ENCODE data around the gene ITIH4.
A peak's percentile ranks its signal among the peaks of the same experiment; 100 is the strongest.

The ITIH4 gene

GRCh38 chr3:52829906-52830463, 487 bp downstream of the ITIH4 start:
- no peak for DNase-seq

- no peak for DNase-seq
Observed at GRCh38 chr3:52829482-52829881, 990 bp downstream of the ITIH4 start.

GRCh38 chr3:52827866-52828376, 2.6 kb downstream of the ITIH4 start:
- no peak for DNase-seq

- no peak for DNase-seq
Observed at GRCh38 chr3:52827441-52827840, 3.0 kb downstream of the ITIH4 start.

- DNase-seq, result no peak
Observed at GRCh38 chr3:52824037-52824436, 6.4 kb downstream of the ITIH4 start.

GRCh38 chr3:52822363-52822762, 8.1 kb downstream of the ITIH4 start:
- DNase-seq, result no peak

- DNase-seq, result peak in 2 of 6 experiments; percentile 4 to 9
Observed at GRCh38 chr3:52820736-52821135, 9.7 kb downstream of the ITIH4 start.

- no peak for DNase-seq
Observed at GRCh38 chr3:52819936-52820335, 10.5 kb downstream of the ITIH4 start.

GRCh38 chr3:52817860-52818259, 12.6 kb downstream of the ITIH4 start:
- no peak for DNase-seq

- no peak for DNase-seq
Observed at GRCh38 chr3:52817221-52817620, 13.3 kb downstream of the ITIH4 start.

GRCh38 chr3:52816654-52817053, 13.8 kb downstream of the ITIH4 start:
- no peak for DNase-seq

- DNase-seq, result no peak
Observed at GRCh38 chr3:52816199-52816598, 14.3 kb downstream of the ITIH4 start.

- no peak for DNase-seq
Observed at GRCh38 chr3:52813810-52814209, 16.7 kb downstream of the ITIH4 start.

- no peak for DNase-seq
Observed at GRCh38 chr3:52811452-52812011, 18.9 kb downstream of the ITIH4 start.

- no peak for DNase-seq
Observed at GRCh38 chr3:52810923-52811322, 19.5 kb downstream of the ITIH4 start.

GRCh38 chr3:52809662-52810377, 20.7 kb downstream of the ITIH4 start:
- DNase-seq, result no peak

- no peak for DNase-seq
Observed at GRCh38 chr3:52809149-52809548, 21.3 kb downstream of the ITIH4 start.

- DNase-seq, result no peak
Observed at GRCh38 chr3:52805270-52806039, 25.0 kb downstream of the ITIH4 start.

- DNase-seq, result no peak
Observed at GRCh38 chr3:52801839-52802238, 28.6 kb downstream of the ITIH4 start.

- DNase-seq, result no peak
Observed at GRCh38 chr3:52800079-52800478, 30.4 kb downstream of the ITIH4 start.

GRCh38 chr3:52798978-52799476, 31.4 kb downstream of the ITIH4 start:
- DNase-seq, result no peak

GRCh38 chr3:52798376-52798977, 32.0 kb downstream of the ITIH4 start:
- no peak for DNase-seq

- no peak for DNase-seq
Observed at GRCh38 chr3:52796411-52796810, 34.1 kb downstream of the ITIH4 start.
